Right cardiac atrium (tissue), 5 donors: ENCODE data around the gene BICC1. TPM values are rescaled to one million over a fixed set of nuclear protein-coding genes. Genes with fewer than 3 reads are reported as not detected.
"Not testable (repeated sequence)": the region's sequence is repeated elsewhere in the genome, so short reads cannot be mapped to it uniquely, and the experiment has no call there.

Experiments
- ATAC-seq, 2 donors: fragments of 200-7000 bp; cut with Tn5 transposase; one replicate each; pipeline versions ENCODE4 v1.8.0 to v1.9.1; 2020; ENCODE audit warnings: moderate library complexity in 2 of 2, mild to moderate bottlenecking in 1 of 2
- DNase-seq, 3 donors: peaks; one replicate each; pipeline ENCODE4 v3.0.0-alpha.2; 2020
- H3K27ac ChIP-seq: one replicate; pipeline ENCODE4 v1.5.1; 2013; ENCODE audit warnings: mild to moderate bottlenecking, low read length, control low read depth, moderate library complexity
- H3K27me3 ChIP-seq: one replicate; pipeline ENCODE4 v1.6.1; 2013; ENCODE audit not compliant: control insufficient read depth, insufficient read depth
- H3K4me1 ChIP-seq: one replicate; pipeline ENCODE4 v1.6.1; 2013; ENCODE audit warnings: low read length; ENCODE audit not compliant: control insufficient read depth, insufficient read depth
- H3K4me3 ChIP-seq: one replicate; pipeline ENCODE4 v1.5.1; 2013; ENCODE audit warnings: low read length, control low read depth
- H3K9me3 ChIP-seq: one replicate; pipeline ENCODE4 v1.6.1; 2013; ENCODE audit warnings: low read length; ENCODE audit not compliant: control insufficient read depth
- WGBS: extraction: QIAGEN DNeasy Blood & Tissue Kit; methylation state at CpG from one replicate; pipeline ENCODE4 v1.1.7; 2013; 5-methylcytosine and 5-hydroxymethylcytosine counted together
- intact Hi-C, 4 donors: fragments of 100-400 bp; cut with DNase I; formaldehyde crosslinking; loops; one replicate each; pipeline versions ENCODE4 v1.11.0 to v1.14.0; 2022 to 2023
- polyA plus RNA-seq: library from polyadenylated mRNA; stranded (reverse); fragments of 200-250 nt; gene quantifications from one replicate; pipeline ENCODE4 v1.2.3, GENCODE V29; 2013
- total RNA-seq, 4 donors: library from RNA; stranded (reverse); fragmentation: NEBNext Ultra II Directional; extraction: Animal tissue kit (Norgen Biotek cat#: 25700); gene quantifications; one replicate each; pipeline ENCODE4 v1.2.1, GENCODE V29; 2021
- donor health status: healthy with polysubstance abuse.
- donor health status: DM: no; HTN: yes; CAD: no.
- donor health status: DM: no; HTN: no; CAD: no.
- donor health status: DM: no; HTN: yes; CAD: no; lungs with severe emphysema.
- donor health status: DM: yes; HTN: yes; CAD: no.

Gene BICC1
- total and polyA plus RNA-seq, 5 donors = 5.2 to 15.9 (median 13.5) TPM

- H3K4me1 ChIP-seq = no peaks in the 10 kb centered on the region
- H3K4me3 ChIP-seq = no peak overlapping the region
- no peaks in the 10 kb centered on the region for H3K27me3 ChIP-seq
- no peak for DNase-seq
- intact Hi-C loops = no loop called here
- H3K27ac ChIP-seq = no peak overlapping the region
- no peaks in the 10 kb centered on the region for H3K9me3 ChIP-seq
- ATAC-seq = no peak
- WGBS = 92% methylated on average over 2 of the region's 2 CpGs
Measured at GRCh38 chr10:58851606-58852005, 338.9 kb downstream of the BICC1 start.

GRCh38 chr10:58853668-58854067 is 341.0 kb downstream of the BICC1 start:
- Histone ChIP-seq H3K4me3 (no peak overlapping the region), H3K4me1 (no peaks in the 10 kb centered on the region), H3K9me3 (no peaks in the 10 kb centered on the region), H3K27me3 (no peaks in the 10 kb centered on the region), H3K27ac (no peak overlapping the region)
- intact Hi-C loops = no loop called here
- WGBS = 69% methylated on average over 2 of the region's 2 CpGs
- peak; percentile 69 to 78 for ATAC-seq
- DNase-seq = no peak

- Histone ChIP-seq H3K9me3 (no peaks in the 10 kb centered on the region), H3K27me3 (no peaks in the 10 kb centered on the region), H3K4me3 (no peak overlapping the region), H3K4me1 (no peaks in the 10 kb centered on the region), H3K27ac (no peak overlapping the region)
- 55% methylated on average over 2 of the region's 2 CpGs for WGBS
- intact Hi-C loops = no loop called here
- ATAC-seq (no peak), DNase-seq (no peak)
Measured at GRCh38 chr10:58854811-58855210, 342.1 kb downstream of the BICC1 start.

- 52% methylated on average over 9 of the region's 9 CpGs for WGBS
- peak; percentile 91 to 92 for ATAC-seq
- Histone ChIP-seq H3K4me3 (no peak overlapping the region), H3K4me1 (no peaks in the 10 kb centered on the region), H3K9me3 (no peaks in the 10 kb centered on the region), H3K27me3 (no peaks in the 10 kb centered on the region), H3K27ac (peak overlapping the region; percentile 3)
- intact Hi-C loops = no loop called here
- DNase-seq = peak in 2 of 3 donors; percentile 40 to 41
Measured at GRCh38 chr10:58856508-58857240, 344.0 kb downstream of the BICC1 start.

GRCh38 chr10:58857251-58857805 is 344.7 kb downstream of the BICC1 start:
- Histone ChIP-seq H3K4me1 (no peaks in the 10 kb centered on the region), H3K4me3 (no peak overlapping the region), H3K27me3 (no peaks in the 10 kb centered on the region), H3K27ac (no peak overlapping the region), H3K9me3 (no peaks in the 10 kb centered on the region)
- no peak for DNase-seq
- ATAC-seq = no peak
- intact Hi-C loops = no loop called here
- WGBS = 74% methylated on average over 3 of the region's 3 CpGs

GRCh38 chr10:58858123-58858522 is 345.5 kb downstream of the BICC1 start:
- intact Hi-C loops, H3K4me3 ChIP-seq, DNase-seq, H3K27ac ChIP-seq, H3K27me3 ChIP-seq, ATAC-seq, H3K4me1 ChIP-seq, H3K9me3 ChIP-seq: not testable (repeated sequence)
- 94% methylated on average over 1 of the region's 1 CpG for WGBS

- intact Hi-C loops = no loop called here
- H3K27ac ChIP-seq = no peak overlapping the region
- WGBS = 84% methylated on average over 2 of the region's 2 CpGs
- no peaks in the 10 kb centered on the region for H3K4me1 ChIP-seq
- no peak for ATAC-seq
- no peak for DNase-seq
- H3K27me3 ChIP-seq = no peaks in the 10 kb centered on the region
- no peaks in the 10 kb centered on the region for H3K9me3 ChIP-seq
- no peak overlapping the region for H3K4me3 ChIP-seq
Measured at GRCh38 chr10:58859526-58859925, 346.9 kb downstream of the BICC1 start.

GRCh38 chr10:58867683-58868082 is 355.0 kb downstream of the BICC1 start:
- H3K4me1 ChIP-seq = no peaks in the 10 kb centered on the region
- DNase-seq = no peak
- no peak for ATAC-seq
- no peaks in the 10 kb centered on the region for H3K27me3 ChIP-seq
- H3K9me3 ChIP-seq = no peaks in the 10 kb centered on the region
- intact Hi-C loops = no loop called here
- no peak overlapping the region for H3K27ac ChIP-seq
- H3K4me3 ChIP-seq = no peak overlapping the region

GRCh38 chr10:58868736-58869435 is 356.2 kb downstream of the BICC1 start:
- no peaks in the 10 kb centered on the region for H3K27me3 ChIP-seq
- no peaks in the 10 kb centered on the region for H3K9me3 ChIP-seq
- WGBS = 64% methylated on average over 8 of the region's 8 CpGs
- H3K4me1 ChIP-seq = no peaks in the 10 kb centered on the region
- ATAC-seq = no peak
- intact Hi-C loops = no loop called here
- H3K27ac ChIP-seq = no peak overlapping the region
- no peak overlapping the region for H3K4me3 ChIP-seq
- DNase-seq = no peak

- DNase-seq (no peak), ATAC-seq (no peak)
- Histone ChIP-seq H3K4me1 (no peaks in the 10 kb centered on the region), H3K4me3 (no peak overlapping the region), H3K27ac (no peak overlapping the region), H3K9me3 (no peaks in the 10 kb centered on the region), H3K27me3 (no peaks in the 10 kb centered on the region)
- 93% methylated on average over 4 of the region's 4 CpGs for WGBS
- intact Hi-C loops = no loop called here
Measured at GRCh38 chr10:58870070-58870469, 357.4 kb downstream of the BICC1 start.

- intact Hi-C loops = no loop called here
- no peaks in the 10 kb centered on the region for H3K4me1 ChIP-seq
- H3K27me3 ChIP-seq = no peaks in the 10 kb centered on the region
- H3K9me3 ChIP-seq = no peaks in the 10 kb centered on the region
- WGBS = 44% methylated on average over 2 of the region's 2 CpGs
- no peak overlapping the region for H3K27ac ChIP-seq
- DNase-seq (no peak), ATAC-seq (no peak)
- no peak overlapping the region for H3K4me3 ChIP-seq
Measured at GRCh38 chr10:58873161-58873560, 360.5 kb downstream of the BICC1 start.
